Hair follicle dermal papilla cell (primary cell): Measurements from ENCODE around the gene B3GNT5. TPM values are rescaled to one million over a fixed set of nuclear protein-coding genes. Genes with fewer than 3 reads are reported as not detected.

Source experiments
- small RNA-seq: library from RNA; depleted of rRNA; stranded (forward); fragments of <200 nt; gene quantifications from one replicate; pipeline ENCODE3, GENCODE V24; 2012
- total RNA-seq: library from RNA; depleted of rRNA; stranded (reverse); fragments of >200 nt; gene quantifications from 2 replicates; pipeline ENCODE4 v1.2.3, GENCODE V29; 2012

B3GNT5 gene, protein sequence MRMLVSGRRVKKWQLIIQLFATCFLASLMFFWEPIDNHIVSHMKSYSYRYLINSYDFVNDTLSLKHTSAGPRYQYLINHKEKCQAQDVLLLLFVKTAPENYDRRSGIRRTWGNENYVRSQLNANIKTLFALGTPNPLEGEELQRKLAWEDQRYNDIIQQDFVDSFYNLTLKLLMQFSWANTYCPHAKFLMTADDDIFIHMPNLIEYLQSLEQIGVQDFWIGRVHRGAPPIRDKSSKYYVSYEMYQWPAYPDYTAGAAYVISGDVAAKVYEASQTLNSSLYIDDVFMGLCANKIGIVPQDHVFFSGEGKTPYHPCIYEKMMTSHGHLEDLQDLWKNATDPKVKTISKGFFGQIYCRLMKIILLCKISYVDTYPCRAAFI
- 2.2 and 2.9 TPM in 2 replicates for total RNA-seq

DNA sequence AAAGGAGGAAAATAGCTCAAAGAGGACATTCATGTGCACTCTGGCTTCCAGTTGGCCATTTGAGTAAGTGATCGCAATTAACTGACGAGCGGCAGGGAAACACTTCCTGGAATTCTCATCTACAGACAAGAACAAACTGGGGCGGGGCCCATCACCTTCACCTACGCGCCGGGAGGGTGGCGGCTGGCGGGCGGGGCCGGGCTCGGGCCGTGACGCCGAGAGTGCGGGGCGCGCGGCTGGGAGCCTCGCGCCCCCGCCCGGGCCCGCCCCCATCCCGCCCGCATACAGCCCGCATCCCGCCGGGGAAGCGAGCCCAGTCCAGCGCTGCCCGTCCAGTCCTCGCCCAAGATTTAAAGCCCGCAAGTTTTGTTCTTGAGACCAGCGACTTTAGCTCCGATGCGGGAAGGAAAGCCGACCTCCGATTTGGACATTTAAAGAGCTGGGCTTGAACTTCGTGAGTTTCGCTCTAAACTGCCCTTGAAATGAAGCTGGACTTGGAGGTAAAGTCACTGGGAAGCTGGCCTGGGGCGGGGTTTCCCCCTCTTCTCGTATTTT lies at the start of gene B3GNT5:
TSS of gene B3GNT5 (plus strand) at position 281 of the 555 bp plus-strand sequence. CDS start 16,546 bp downstream, outside the sequence.

Small RNA genes lying within 50 kb of the gene (small RNA-seq; reads per million reads assigned to genes)
- not detected for gene RNA5SP151

Other genes starting within 250 kb of the B3GNT5 start
- gene MCCC1, start 153.8 kb upstream of the B3GNT5 start, total RNA-seq, result 22.2 and 22.6 TPM in 2 replicates
- gene LAMP3, start 90.5 kb upstream of the B3GNT5 start, total RNA-seq, result not detected in 2 replicates
- 0.32 and 0.36 TPM in 2 replicates for gene MCF2L2, start 175.4 kb downstream of the B3GNT5 start, total RNA-seq